ENCODE data around the gene RBL1. TPM values are rescaled to one million over a fixed set of nuclear protein-coding genes. Genes with fewer than 3 reads are reported as not detected.
"Not testable (repeated sequence)": the region's sequence is repeated elsewhere in the genome, so short reads cannot be mapped to it uniquely, and the experiment has no call there.

The RBL1 gene
- polyA plus RNA-seq, 1 donor from 2014 or later: 5.1 TPM

GRCh38 chr20:37032077-37032476 lies 63.7 kb downstream of the RBL1 start:
- no peak overlapping the region for H3K4me2 ChIP-seq (ENCODE audit: low read length)
- no peaks in the 10 kb centered on the region for H3K36me3 ChIP-seq (ENCODE audit: insufficient read depth, low read length)
- no peak overlapping the region for H3K4me3 ChIP-seq (ENCODE audit: low read length)
- H3K27ac ChIP-seq (ENCODE audit: low read length): no peak overlapping the region
- H3K9me2 ChIP-seq (ENCODE audit: insufficient read depth, low read length): no peaks in the 10 kb centered on the region
- H4K20me1 ChIP-seq (ENCODE audit: insufficient read depth): no peaks in the 10 kb centered on the region
- H3K27me3 ChIP-seq (ENCODE audit: insufficient read depth, low read depth, low read length): no peaks in the 10 kb centered on the region
- H3F3A ChIP-seq (ENCODE audit: insufficient read depth, low read length, poor library complexity, severe bottlenecking): no peaks in the 10 kb centered on the region
- H3K9ac ChIP-seq (ENCODE audit: low read length): no peak overlapping the region
- H3K79me2 ChIP-seq (replicated peaks; ENCODE audit: insufficient read depth, low read length): no peaks in the 10 kb centered on the region
- H3K9me3 ChIP-seq (ENCODE audit: low read length): no peaks in the 10 kb centered on the region
- no peak overlapping the region for H2AFZ ChIP-seq (ENCODE audit: low read depth, low read length)
- TF ChIP-seq MXI1 (conservative IDR thresholded peaks at IDR 0.05; ENCODE audit: poor library complexity, severe bottlenecking): no peak
- no peak for TF ChIP-seq SMC3 (conservative IDR thresholded peaks at IDR 0.05; ENCODE audit: poor library complexity)
- no peak for TF ChIP-seq RAD21 (conservative IDR thresholded peaks at IDR 0.05)
- no peak for TF ChIP-seq REST (IDR thresholded peaks at IDR 0.05; ENCODE audit: borderline replicate concordance)
- TF ChIP-seq CTCF (IDR thresholded peaks at IDR 0.05; ENCODE audit: poor library complexity, severe bottlenecking): no peak
- TF ChIP-seq EP300 (conservative IDR thresholded peaks at IDR 0.05; ENCODE audit: poor library complexity, severe bottlenecking): no peak
- no peak for TF ChIP-seq POLR2AphosphoS5 (IDR thresholded peaks at IDR 0.05)
- TF ChIP-seq TAF1 (IDR thresholded peaks at IDR 0.05; ENCODE audit: low read depth): no peak
- TF ChIP-seq EZH2 (IDR thresholded peaks at IDR 0.05; ENCODE audit: borderline replicate concordance, insufficient read depth, low read length, poor library complexity, severe bottlenecking): no peak

- Histone ChIP-seq H3K27ac (ENCODE audit: low read length) (no peak overlapping the region), H3K9ac (ENCODE audit: low read length) (no peak overlapping the region), H3K4me3 (ENCODE audit: low read length) (no peak overlapping the region), H3K9me3 (ENCODE audit: low read length) (no peaks in the 10 kb centered on the region), H3K4me2 (ENCODE audit: low read length) (no peak overlapping the region), H3K79me2 (replicated peaks; ENCODE audit: insufficient read depth, low read length) (no peaks in the 10 kb centered on the region), H3K36me3 (ENCODE audit: insufficient read depth, low read length) (no peaks in the 10 kb centered on the region), H4K20me1 (ENCODE audit: insufficient read depth) (no peaks in the 10 kb centered on the region), H3F3A (ENCODE audit: insufficient read depth, low read length, poor library complexity, severe bottlenecking) (no peaks in the 10 kb centered on the region), H2AFZ (ENCODE audit: low read depth, low read length) (no peak overlapping the region), H3K27me3 (ENCODE audit: insufficient read depth, low read depth, low read length) (no peaks in the 10 kb centered on the region), H3K9me2 (ENCODE audit: insufficient read depth, low read length) (no peaks in the 10 kb centered on the region)
- no peak for TF ChIP-seq EZH2 (IDR thresholded peaks at IDR 0.05; ENCODE audit: borderline replicate concordance, insufficient read depth, low read length, poor library complexity, severe bottlenecking)
- TF ChIP-seq MXI1 (conservative IDR thresholded peaks at IDR 0.05; ENCODE audit: poor library complexity, severe bottlenecking): no peak
- TF ChIP-seq TAF1 (IDR thresholded peaks at IDR 0.05; ENCODE audit: low read depth): no peak
- TF ChIP-seq POLR2AphosphoS5 (IDR thresholded peaks at IDR 0.05): no peak
- TF ChIP-seq RAD21 (conservative IDR thresholded peaks at IDR 0.05): no peak
- no peak for TF ChIP-seq SMC3 (conservative IDR thresholded peaks at IDR 0.05; ENCODE audit: poor library complexity)
- no peak for TF ChIP-seq REST (IDR thresholded peaks at IDR 0.05; ENCODE audit: borderline replicate concordance)
- no peak for TF ChIP-seq EP300 (conservative IDR thresholded peaks at IDR 0.05; ENCODE audit: poor library complexity, severe bottlenecking)
- TF ChIP-seq CTCF (IDR thresholded peaks at IDR 0.05; ENCODE audit: poor library complexity, severe bottlenecking): no peak
These were observed 75.2 kb downstream of the RBL1 start for GRCh38 chr20:37020636-37021035.

DNA sequence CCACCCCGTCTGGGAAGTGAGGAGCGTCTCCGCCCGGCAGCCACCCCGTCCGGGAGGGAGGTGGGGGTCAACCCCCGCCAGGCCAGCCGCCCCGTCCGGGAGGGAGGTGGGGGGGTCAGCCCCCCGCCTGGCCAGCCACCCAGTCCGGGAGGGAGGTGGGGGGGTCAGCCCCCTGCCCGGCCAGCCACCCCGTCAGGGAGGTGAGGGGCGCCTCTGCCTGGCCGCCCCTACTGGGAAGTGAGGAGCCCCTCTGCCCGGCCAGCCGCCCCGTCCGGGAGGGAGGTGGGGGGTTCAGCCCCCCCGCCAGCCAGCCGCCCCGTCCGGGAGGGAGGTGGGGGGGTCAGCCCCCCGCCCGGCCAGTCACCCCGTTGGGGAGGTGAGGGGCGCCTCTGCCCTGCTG lies 83.2 kb downstream of the RBL1 start:
- H3K4me2 ChIP-seq (ENCODE audit: low read length); H3F3A ChIP-seq (ENCODE audit: insufficient read depth, low read length, poor library complexity, severe bottlenecking); H3K9me3 ChIP-seq (ENCODE audit: low read length); H3K9me2 ChIP-seq (ENCODE audit: insufficient read depth, low read length); H3K36me3 ChIP-seq (ENCODE audit: insufficient read depth, low read length); H4K20me1 ChIP-seq (ENCODE audit: insufficient read depth); H3K79me2 ChIP-seq (replicated peaks; ENCODE audit: insufficient read depth, low read length); H3K9ac ChIP-seq (ENCODE audit: low read length); H2AFZ ChIP-seq (ENCODE audit: low read depth, low read length); H3K4me3 ChIP-seq (ENCODE audit: low read length); H3K27me3 ChIP-seq (ENCODE audit: insufficient read depth, low read depth, low read length); H3K27ac ChIP-seq (ENCODE audit: low read length): not testable (repeated sequence)

Data from neural cell (in vitro differentiated cells).